GM12873 (cell line): ENCODE results near the gene USHBP1.

Experiments
- TF ChIP-seq, protein P1 (sequence below): IDR thresholded peaks from 2 replicates; pipeline ENCODE4 v1.5.1; 2012; ENCODE audit warnings: low read depth, mild to moderate bottlenecking, moderate library complexity, low read length, control low read depth; ENCODE audit not compliant: insufficient read depth; ENCODE audit errors: missing control alignments

Gene USHBP1

DNA sequence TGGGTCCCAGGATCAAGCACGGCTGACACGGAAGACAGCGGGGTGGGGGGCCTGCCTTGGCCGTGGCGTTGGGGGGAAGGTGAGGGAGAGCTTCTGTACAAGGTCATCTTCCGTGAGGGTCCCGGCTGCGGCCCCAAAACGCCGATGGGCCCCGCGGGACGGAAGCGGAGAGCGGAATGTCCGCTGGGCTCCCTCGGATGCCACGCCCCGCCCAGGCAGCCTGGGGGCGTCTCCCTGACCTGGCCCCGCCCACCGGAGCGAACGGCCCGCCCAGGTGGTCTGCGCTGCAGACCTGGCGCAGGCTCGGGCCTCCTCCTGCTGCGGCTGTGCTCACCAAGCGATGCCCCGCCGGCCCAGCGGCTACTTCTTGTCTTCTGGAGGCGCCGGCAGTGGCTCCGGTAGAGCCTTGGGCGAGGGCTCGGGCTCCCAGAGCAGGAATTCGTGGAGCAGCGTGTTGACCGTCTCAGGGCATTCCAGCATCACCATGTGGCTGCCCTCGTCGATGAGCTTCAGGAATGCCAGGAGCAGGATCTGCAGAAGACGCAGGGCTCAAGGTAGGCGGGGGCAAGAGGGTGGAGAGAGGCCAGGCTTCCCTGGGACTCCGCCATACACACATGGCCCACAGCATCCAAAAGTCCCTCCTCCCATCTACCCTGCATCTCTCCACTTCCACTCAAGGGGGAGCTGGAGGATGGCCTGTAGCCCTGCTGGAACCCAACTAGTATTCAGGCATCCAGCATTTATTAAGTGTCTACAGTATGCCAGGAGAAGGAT is 27.9 kb upstream of the USHBP1 start:
- TF ChIP-seq, protein P1, sequence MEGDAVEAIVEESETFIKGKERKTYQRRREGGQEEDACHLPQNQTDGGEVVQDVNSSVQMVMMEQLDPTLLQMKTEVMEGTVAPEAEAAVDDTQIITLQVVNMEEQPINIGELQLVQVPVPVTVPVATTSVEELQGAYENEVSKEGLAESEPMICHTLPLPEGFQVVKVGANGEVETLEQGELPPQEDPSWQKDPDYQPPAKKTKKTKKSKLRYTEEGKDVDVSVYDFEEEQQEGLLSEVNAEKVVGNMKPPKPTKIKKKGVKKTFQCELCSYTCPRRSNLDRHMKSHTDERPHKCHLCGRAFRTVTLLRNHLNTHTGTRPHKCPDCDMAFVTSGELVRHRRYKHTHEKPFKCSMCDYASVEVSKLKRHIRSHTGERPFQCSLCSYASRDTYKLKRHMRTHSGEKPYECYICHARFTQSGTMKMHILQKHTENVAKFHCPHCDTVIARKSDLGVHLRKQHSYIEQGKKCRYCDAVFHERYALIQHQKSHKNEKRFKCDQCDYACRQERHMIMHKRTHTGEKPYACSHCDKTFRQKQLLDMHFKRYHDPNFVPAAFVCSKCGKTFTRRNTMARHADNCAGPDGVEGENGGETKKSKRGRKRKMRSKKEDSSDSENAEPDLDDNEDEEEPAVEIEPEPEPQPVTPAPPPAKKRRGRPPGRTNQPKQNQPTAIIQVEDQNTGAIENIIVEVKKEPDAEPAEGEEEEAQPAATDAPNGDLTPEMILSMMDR: peak; percentile 85

DNA sequence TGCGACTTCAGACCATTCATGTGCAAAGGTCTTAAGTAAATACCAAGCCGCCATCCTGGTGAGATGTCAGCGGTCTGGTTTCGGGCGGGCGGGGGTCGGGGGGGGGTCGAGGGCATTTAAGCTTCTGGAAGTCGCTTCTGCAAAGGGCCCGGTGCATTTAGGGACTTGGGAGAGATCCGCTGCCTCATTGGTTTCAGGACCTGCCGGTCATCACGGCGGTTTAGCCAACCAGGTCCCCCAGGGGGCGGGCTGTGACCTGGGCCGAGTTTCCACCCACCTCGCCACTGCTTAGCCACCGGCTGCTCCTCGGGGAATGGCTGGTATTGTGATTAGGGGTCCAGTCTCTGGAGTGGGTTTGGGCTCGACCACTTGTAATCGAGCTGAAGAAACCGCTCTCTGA is 24.9 kb upstream of the USHBP1 start:
- TF ChIP-seq, protein P1: no peak

DNA sequence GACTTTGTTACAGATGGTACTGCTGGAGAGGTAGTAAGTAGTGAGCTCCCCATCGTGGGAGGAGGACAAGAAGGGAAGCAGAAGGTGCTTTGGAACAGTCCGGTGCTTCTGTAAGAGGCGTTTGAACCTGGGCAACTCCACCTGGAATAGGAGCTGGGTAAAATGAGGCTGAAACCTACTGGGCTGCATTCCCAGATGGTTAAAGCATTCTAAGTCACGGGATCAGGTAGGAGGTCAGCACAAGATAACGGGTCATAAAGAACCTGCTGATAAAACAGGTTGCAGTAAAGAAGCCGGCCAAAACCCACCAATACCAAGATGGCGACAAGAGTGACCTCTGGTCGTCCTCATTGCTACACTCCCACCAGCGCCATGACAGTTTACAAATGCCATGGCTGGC is 22.2 kb upstream of the USHBP1 start:
- TF ChIP-seq, protein P1: no peak

DNA sequence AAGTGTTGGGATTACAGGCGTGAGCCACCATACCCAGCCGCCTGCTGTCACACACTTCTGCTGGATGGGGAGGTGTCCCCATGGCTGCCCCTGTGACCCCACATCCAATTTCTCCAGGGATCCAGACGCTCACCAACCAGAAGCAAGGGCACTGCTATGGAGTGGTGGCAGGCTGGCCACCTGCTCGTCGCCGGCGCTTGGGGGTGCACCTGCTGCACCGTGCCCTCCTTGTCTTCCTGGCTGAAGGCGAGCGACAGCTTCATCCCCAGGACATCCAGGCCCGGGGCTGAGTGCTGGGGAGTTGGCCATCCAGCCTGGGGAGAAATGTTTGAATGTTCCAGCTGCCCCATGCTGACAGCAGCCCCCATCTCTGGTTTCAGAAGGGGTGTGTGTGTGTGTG is 21.7 kb upstream of the USHBP1 start:
- TF ChIP-seq, protein P1: no peak

DNA sequence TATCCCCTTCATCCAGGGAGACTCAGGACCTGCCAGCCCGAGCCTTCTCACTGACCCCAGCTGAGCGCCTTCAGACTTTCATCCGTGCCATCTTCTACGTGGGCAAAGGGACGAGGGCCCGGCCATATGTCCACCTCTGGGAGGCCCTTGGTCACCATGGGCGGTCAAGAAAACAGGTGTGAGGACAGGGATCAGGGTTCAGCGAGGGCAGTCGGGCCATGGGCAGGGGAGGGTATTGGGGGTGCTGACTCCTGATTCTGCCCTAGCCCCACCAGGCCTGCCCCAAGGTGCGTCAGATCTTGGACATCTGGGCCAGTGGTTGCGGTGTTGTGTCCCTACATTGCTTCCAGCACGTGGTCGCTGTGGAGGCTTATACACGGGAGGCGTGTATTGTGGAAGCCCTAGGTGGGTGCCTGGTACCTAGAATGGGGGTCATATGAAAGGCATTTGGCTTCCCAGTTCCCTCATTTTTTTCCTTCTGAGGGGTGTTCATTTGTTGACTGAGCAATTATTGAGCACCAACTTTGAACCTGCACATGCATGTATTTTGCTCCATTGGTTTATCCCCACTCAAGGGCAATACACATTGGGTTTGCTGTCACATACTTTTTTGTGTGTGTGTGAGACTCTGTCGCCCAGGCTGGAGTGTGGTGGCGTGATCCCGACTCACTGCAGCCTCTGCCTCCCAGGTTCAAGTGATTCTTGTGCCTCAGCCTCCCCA is 21.0 kb upstream of the USHBP1 start:
- TF ChIP-seq, protein P1: no peak

DNA sequence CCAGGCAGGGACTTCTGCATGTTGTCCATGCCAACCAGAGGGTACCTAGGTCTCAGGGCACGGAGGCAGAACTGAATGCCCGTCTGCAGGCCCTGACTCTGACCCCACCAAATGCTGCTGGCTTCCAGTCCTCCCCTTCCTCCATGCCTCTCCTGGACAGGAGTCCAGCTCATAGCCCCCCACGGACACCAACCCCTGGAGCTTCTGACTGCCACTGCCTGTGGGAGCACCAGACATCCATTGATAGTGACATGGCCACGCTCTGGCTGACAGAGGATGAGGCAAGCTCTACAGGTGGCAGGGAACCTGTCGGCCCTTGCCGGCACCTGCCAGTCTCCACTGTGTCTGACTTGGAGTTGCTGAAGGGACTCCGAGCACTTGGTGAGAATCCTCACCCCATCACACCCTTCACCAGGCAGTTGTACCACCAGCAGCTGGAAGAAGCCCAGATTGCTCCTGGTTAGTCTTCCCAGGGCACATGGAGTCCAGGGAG is 19.0 kb upstream of the USHBP1 start:
- TF ChIP-seq, protein P1: no peak

DNA sequence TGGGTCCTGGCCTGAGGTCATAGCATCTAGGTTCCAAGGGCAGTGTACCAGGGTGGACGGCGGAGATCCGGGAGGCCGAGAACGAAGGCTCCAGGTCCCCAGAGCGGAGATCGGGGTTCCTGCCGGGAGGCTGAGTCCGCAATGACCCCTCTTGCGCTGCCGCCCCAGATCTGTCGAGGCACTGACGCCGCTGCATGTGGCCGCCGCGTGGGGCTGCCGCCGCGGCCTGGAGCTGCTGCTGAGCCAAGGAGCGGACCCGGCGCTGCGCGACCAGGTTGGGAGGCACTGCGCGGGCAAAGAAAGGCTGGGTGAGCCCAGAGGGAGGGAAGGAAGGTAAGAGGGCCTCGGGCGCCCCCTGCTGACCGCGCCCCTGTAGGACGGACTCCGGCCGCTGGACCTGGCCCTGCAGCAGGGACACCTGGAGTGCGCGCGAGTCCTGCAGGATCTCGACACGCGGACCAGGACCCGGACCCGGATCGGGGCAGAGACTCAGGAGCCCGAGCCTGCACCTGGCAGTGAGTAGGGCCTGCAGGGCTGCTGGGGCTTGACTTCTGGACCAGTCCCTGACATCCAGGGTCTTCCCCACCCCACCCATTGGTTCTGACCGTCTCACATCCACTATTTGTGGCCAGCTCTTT is 18.1 kb upstream of the USHBP1 start:
- TF ChIP-seq, protein P1: peak; percentile 94
